ENCODE measurements around the gene TOX2.

- TF ChIP-seq POLR2A (IDR thresholded peaks at IDR 0.05; ENCODE audit: low read depth, low read length) (no peak), POLR2AphosphoS5 (IDR thresholded peaks at IDR 0.05; ENCODE audit: low read depth, low read length) (no peak)
Observed at GRCh38 chr20:43963872-43964791, 49.5 kb downstream of the TOX2 start.

All from GM12892 (cell line).